Lung (tissue), 12 donors: ENCODE results near the gene ROBO1. TPM values are rescaled to one million over a fixed set of nuclear protein-coding genes. Genes with fewer than 3 reads are reported as not detected.

Experiments
- ATAC-seq: fragments of 200-7000 bp; cut with Tn5 transposase; one replicate; pipeline ENCODE4 v1.9.1; 2020; ENCODE audit warnings: moderate number of reproducible peaks; ENCODE audit not compliant: insufficient read depth, low FRiP score
- DNase-seq, 3 donors: peaks; one replicate each; pipeline ENCODE4 v3.0.0-alpha.2; 2013 to 2017
- H3K27ac ChIP-seq, 2 donors: one replicate each; pipeline ENCODE4 v1.5.1; 2013; ENCODE audit warnings: mild to moderate bottlenecking in 2 of 2, moderate library complexity in 2 of 2, control low read depth in 1 of 2, inconsistent platforms in 1 of 2, low read depth in 1 of 2, low read length in 1 of 2
- H3K27me3 ChIP-seq, 3 donors: one replicate each; pipeline ENCODE4 v1.5.1; 2013; ENCODE audit warnings: low read length in 2 of 3; ENCODE audit not compliant: control insufficient read depth in 3 of 3, insufficient read depth in 3 of 3
- H3K36me3 ChIP-seq, 4 donors: one replicate each; pipeline ENCODE4 v1.5.1; 2013; ENCODE audit warnings: low read length in 4 of 4, mild to moderate bottlenecking in 1 of 4, moderate library complexity in 1 of 4; ENCODE audit not compliant: control insufficient read depth in 4 of 4, insufficient read depth in 4 of 4
- H3K4me1 ChIP-seq, 5 donors: one replicate each; pipeline ENCODE4 v1.5.1; 2013; ENCODE audit warnings: low read length in 5 of 5, mild to moderate bottlenecking in 2 of 5, moderate library complexity in 1 of 5; ENCODE audit not compliant: control insufficient read depth in 5 of 5, insufficient read depth in 5 of 5
- H3K4me3 ChIP-seq: one replicate; pipeline ENCODE4 v1.5.1; 2013; ENCODE audit warnings: mild to moderate bottlenecking, control low read depth, moderate library complexity
- H3K9ac ChIP-seq, 2 donors: one replicate each; pipeline ENCODE4 v1.5.1; 2013; ENCODE audit warnings: low read length in 2 of 2, control low read depth in 1 of 2; ENCODE audit not compliant: insufficient read depth in 1 of 2
- H3K9me3 ChIP-seq, 4 donors: one replicate each; pipeline ENCODE4 v1.5.1; 2013; ENCODE audit warnings: low read length in 3 of 4, mild to moderate bottlenecking in 1 of 4, moderate library complexity in 1 of 4; ENCODE audit not compliant: control insufficient read depth in 4 of 4, insufficient read depth in 3 of 4
- WGBS, 2 donors: extraction: QIAGEN DNeasy Blood & Tissue Kit; methylation state at CpG; one replicate each; pipeline ENCODE4 v1.1.7; 2013; 5-methylcytosine and 5-hydroxymethylcytosine counted together
- polyA plus RNA-seq, 2 donors: library from polyadenylated mRNA; stranded (reverse); fragments of 200-250 nt; gene quantifications; one replicate each; pipeline ENCODE4 v1.2.1, GENCODE V29; 2013
- total RNA-seq, 2 donors: library from RNA; depleted of rRNA in 1 of 2; stranded (reverse); fragments of >200 nt in 1 of 2; gene quantifications; one replicate each; pipeline ENCODE4 v1.2.1, GENCODE V29; 2014 to 2021
- TF ChIP-seq, protein P1 (sequence below): IDR thresholded peaks from 2 replicates; pipeline ENCODE4 v1.5.1; 2012; ENCODE audit warnings: mild to moderate bottlenecking; ENCODE audit errors: control extremely low read depth, extremely low read depth
- donor health status: control.
- donor health status: control.
- donor health status: Bipolar disorder and iron deficiency.
- donor health status: healthy.
- donor health status: DM: yes; HTN: yes; CAD: no.

The ROBO1 gene
- total and polyA plus RNA-seq, 4 donors: 2.6 to 72.6 (median 15.7) TPM

GRCh38 chr3:78745847-78746246 lies 1022.0 kb downstream of the ROBO1 start:
- no peaks in the 10 kb centered on the region for H3K9me3 ChIP-seq
- peaks cover 0 to 12% (median 0%) of the 10 kb centered on the region in 5 donors for H3K4me1 ChIP-seq
- 91 to 93% methylated on average over 5 of the region's 5 CpGs for WGBS, 2 donors
- TF ChIP-seq, protein P1, sequence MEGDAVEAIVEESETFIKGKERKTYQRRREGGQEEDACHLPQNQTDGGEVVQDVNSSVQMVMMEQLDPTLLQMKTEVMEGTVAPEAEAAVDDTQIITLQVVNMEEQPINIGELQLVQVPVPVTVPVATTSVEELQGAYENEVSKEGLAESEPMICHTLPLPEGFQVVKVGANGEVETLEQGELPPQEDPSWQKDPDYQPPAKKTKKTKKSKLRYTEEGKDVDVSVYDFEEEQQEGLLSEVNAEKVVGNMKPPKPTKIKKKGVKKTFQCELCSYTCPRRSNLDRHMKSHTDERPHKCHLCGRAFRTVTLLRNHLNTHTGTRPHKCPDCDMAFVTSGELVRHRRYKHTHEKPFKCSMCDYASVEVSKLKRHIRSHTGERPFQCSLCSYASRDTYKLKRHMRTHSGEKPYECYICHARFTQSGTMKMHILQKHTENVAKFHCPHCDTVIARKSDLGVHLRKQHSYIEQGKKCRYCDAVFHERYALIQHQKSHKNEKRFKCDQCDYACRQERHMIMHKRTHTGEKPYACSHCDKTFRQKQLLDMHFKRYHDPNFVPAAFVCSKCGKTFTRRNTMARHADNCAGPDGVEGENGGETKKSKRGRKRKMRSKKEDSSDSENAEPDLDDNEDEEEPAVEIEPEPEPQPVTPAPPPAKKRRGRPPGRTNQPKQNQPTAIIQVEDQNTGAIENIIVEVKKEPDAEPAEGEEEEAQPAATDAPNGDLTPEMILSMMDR: no peak
- no peaks in the 10 kb centered on the region for H3K27me3 ChIP-seq
- H3K4me3 ChIP-seq: no peak overlapping the region
- H3K36me3 ChIP-seq: no peaks in the 10 kb centered on the region
- DNase-seq (no peak), ATAC-seq (no peak)
- H3K9ac ChIP-seq: no peak overlapping the region
- no peak overlapping the region for H3K27ac ChIP-seq

DNA sequence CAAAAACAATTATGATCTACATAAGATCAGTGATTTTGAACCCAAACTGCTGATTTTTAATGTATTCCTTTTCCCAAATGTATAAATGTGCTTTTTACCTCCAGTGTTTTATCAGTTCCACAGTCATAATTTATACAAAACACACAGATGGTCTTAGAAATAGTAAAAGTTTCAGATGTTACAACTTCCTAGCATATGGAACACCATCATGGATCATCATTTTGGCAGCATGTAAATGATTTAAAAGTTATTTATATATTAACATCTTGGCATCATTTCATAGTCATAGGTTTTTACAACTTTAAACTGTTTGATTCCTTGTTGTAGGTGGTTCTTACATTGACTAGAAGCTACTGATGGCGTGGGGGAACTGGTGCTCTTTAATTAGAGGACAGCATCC lies 1025.3 kb downstream of the ROBO1 start:
- Histone ChIP-seq H3K36me3 (no peaks in the 10 kb centered on the region), H3K9me3 (no peaks in the 10 kb centered on the region), H3K4me1 (no peaks in the 10 kb centered on the region), H3K4me3 (no peak overlapping the region), H3K27ac (no peak overlapping the region), H3K27me3 (no peaks in the 10 kb centered on the region), H3K9ac (no peak overlapping the region)
- no peak for ATAC-seq
- no peak for DNase-seq
- TF ChIP-seq, protein P1: no peak
- 89 to 90% methylated on average over 1 of the region's 1 CpG for WGBS, 2 donors

GRCh38 chr3:78742041-78742440 lies 1025.8 kb downstream of the ROBO1 start:
- 60 to 78% methylated on average over 2 of the region's 2 CpGs for WGBS, 2 donors
- no peak for DNase-seq

More at GRCh38 chr3:78742041-78742440, 1025.8 kb downstream of the ROBO1 start:
- Histone ChIP-seq H3K27me3 (no peaks in the 10 kb centered on the region), H3K4me3 (no peak overlapping the region), H3K9me3 (no peaks in the 10 kb centered on the region), H3K4me1 (no peaks in the 10 kb centered on the region), H3K36me3 (no peaks in the 10 kb centered on the region), H3K27ac (no peak overlapping the region), H3K9ac (no peak overlapping the region)
- TF ChIP-seq, protein P1: no peak
- ATAC-seq: no peak
